GM23338 (cell line): Measurements from ENCODE around the gene LCN10. TPM values are rescaled to one million over a fixed set of nuclear protein-coding genes. Genes with fewer than 3 reads are reported as not detected.
"Not testable (repeated sequence)": the region's sequence is repeated elsewhere in the genome, so short reads cannot be mapped to it uniquely, and the experiment has no call there.

Experiments
- ATAC-seq: fragments of 200-7000 bp; cut with Tn5 transposase; 3 replicates; pipeline ENCODE4 v1.9.1; 2020
- DNase-seq: peaks from one replicate; pipeline ENCODE4 v3.0.0-alpha.2; 2015; ENCODE audit warnings: low spot score
- H2AFZ ChIP-seq: fragments of 200-600 bp; sonication (generic); 2 replicates; pipeline ENCODE4 v1.8.0; 2016; ENCODE audit warnings: antibody characterized with exemption, mild to moderate bottlenecking, moderate library complexity
- H3F3A ChIP-seq: fragments of 200-600 bp; sonication (generic); replicated peaks from 2 replicates; pipeline ENCODE4 v1.8.0; 2017; ENCODE audit warnings: antibody characterized with exemption, mixed run types, low read depth
- H3K27ac ChIP-seq: fragments of 200-600 bp; sonication (generic); 2 replicates; pipeline ENCODE4 v1.6.1; 2016; ENCODE audit warnings: low read depth
- H3K27me3 ChIP-seq: fragments of 200-600 bp; sonication (generic); 2 replicates; pipeline ENCODE4 v1.8.0; 2016; ENCODE audit warnings: mild to moderate bottlenecking, mixed run types, moderate library complexity; ENCODE audit not compliant: insufficient read depth
- H3K36me3 ChIP-seq: fragments of 200-600 bp; sonication (generic); 2 replicates; pipeline ENCODE4 v1.8.0; 2016; ENCODE audit warnings: mild to moderate bottlenecking; ENCODE audit not compliant: insufficient read depth
- H3K4me1 ChIP-seq: fragments of 200-600 bp; sonication (generic); 2 replicates; pipeline ENCODE4 v1.8.0; 2016; ENCODE audit warnings: mild to moderate bottlenecking, moderate library complexity; ENCODE audit not compliant: insufficient read depth
- H3K4me2 ChIP-seq: fragments of 200-600 bp; sonication (generic); 2 replicates; pipeline ENCODE4 v1.7.1; 2017; ENCODE audit warnings: mixed run types
- H3K4me3 ChIP-seq: fragments of 200-600 bp; sonication (generic); 2 replicates; pipeline ENCODE4 v1.6.1; 2016; ENCODE audit warnings: mixed run types
- H3K79me2 ChIP-seq: fragments of 200-600 bp; sonication (generic); replicated peaks from 2 replicates; pipeline ENCODE4 v1.8.0; 2017; ENCODE audit warnings: mild to moderate bottlenecking; ENCODE audit not compliant: insufficient read depth
- H3K9me2 ChIP-seq: fragments of 200-600 bp; sonication (generic); 2 replicates; pipeline ENCODE4 v1.8.0; 2017; ENCODE audit not compliant: insufficient read depth
- H4K20me1 ChIP-seq: fragments of 200-600 bp; sonication (generic); replicated peaks from 2 replicates; pipeline ENCODE4 v1.8.0; 2017; ENCODE audit warnings: mild to moderate bottlenecking; ENCODE audit not compliant: insufficient read depth
- H3K27ac Mint-ChIP-seq: 2 replicates; pipeline ENCODE4 v1.8.0; 2020; ENCODE audit warnings: inconsistent platforms, mild to moderate bottlenecking, moderate library complexity, mixed read lengths
- H3K27me3 Mint-ChIP-seq: 3 replicates; pipeline ENCODE4 v1.8.0; 2022; ENCODE audit warnings: low read depth, mild to moderate bottlenecking, moderate library complexity, mixed read lengths, inconsistent platforms; ENCODE audit not compliant: insufficient read depth, poor library complexity
- H3K36me3 Mint-ChIP-seq: 3 replicates; pipeline ENCODE4 v1.8.0; 2021; ENCODE audit warnings: low read depth, mild to moderate bottlenecking, inconsistent platforms, moderate library complexity, mixed read lengths
- H3K4me1 Mint-ChIP-seq: 3 replicates; pipeline ENCODE4 v1.8.0; 2020; ENCODE audit warnings: mild to moderate bottlenecking, inconsistent platforms, mixed read lengths
- H3K4me3 Mint-ChIP-seq: 3 replicates; pipeline ENCODE4 v1.8.0; 2021; ENCODE audit warnings: moderate library complexity, mild to moderate bottlenecking, inconsistent platforms, mixed read lengths
- H3K9me3 Mint-ChIP-seq: 3 replicates; pipeline ENCODE4 v1.8.0; 2020; ENCODE audit warnings: moderate library complexity, mild to moderate bottlenecking, inconsistent platforms, mixed read lengths
- CREB1 ChIP-seq: fragments of 250-450 bp; sonication (Bioruptor Pico); IDR thresholded peaks from 2 replicates; pipeline ENCODE4 v1.5.0; 2020; ENCODE audit warnings: low read depth, mild to moderate bottlenecking, moderate library complexity
- EZH2 ChIP-seq: fragments of 200-600 bp; sonication (generic); IDR thresholded peaks from one replicate; pipeline ENCODE4 v1.8.0; 2017; ENCODE audit warnings: antibody characterized with exemption, mild to moderate bottlenecking, low read depth; ENCODE audit not compliant: unreplicated experiment
- JUNB ChIP-seq: IDR thresholded peaks from one replicate; pipeline ENCODE4 v1.6.1; 2016; ENCODE audit warnings: antibody characterized with exemption; ENCODE audit not compliant: unreplicated experiment
- NANOG ChIP-seq: IDR thresholded peaks from 2 replicates; pipeline ENCODE4 v1.6.1; 2016; ENCODE audit warnings: antibody characterized with exemption, borderline replicate concordance
- POLR2AphosphoS5 ChIP-seq: IDR thresholded peaks from 2 replicates; pipeline ENCODE4 v1.6.1; 2016; ENCODE audit warnings: antibody characterized with exemption, low read depth
- ZNF331 ChIP-seq: fragments of 250-450 bp; sonication (Bioruptor Pico); IDR thresholded peaks from 2 replicates; pipeline ENCODE4 v1.5.0; 2020; ENCODE audit warnings: low read depth, mild to moderate bottlenecking, moderate library complexity
- ZNF462 ChIP-seq: fragments of 250-450 bp; sonication (Bioruptor Pico); IDR thresholded peaks from 2 replicates; pipeline ENCODE4 v1.5.0; 2020; ENCODE audit warnings: mild to moderate bottlenecking, moderate library complexity
- polyA plus RNA-seq: library from polyadenylated mRNA; unstranded; fragments of >200 nt; fragmentation: Nextera tagmentation; extraction: Ambion mirVana; gene quantifications from 2 replicates; pipeline ENCODE4 v1.2.1, GENCODE V29; 2016
- total RNA-seq: library from RNA; depleted of rRNA; stranded (reverse); fragments of >200 nt; shearing (Covaris generic); gene quantifications from 2 replicates; pipeline ENCODE4 v1.2.3, GENCODE V29; 2014
- TF ChIP-seq, protein P1 (sequence below): IDR thresholded peaks from 2 replicates; pipeline ENCODE4 v1.6.1; 2016; ENCODE audit warnings: antibody characterized with exemption
- TF ChIP-seq, protein P2 (sequence below): IDR thresholded peaks from one replicate; pipeline ENCODE4 v1.6.1; 2018; ENCODE audit warnings: antibody characterized with exemption; ENCODE audit not compliant: unreplicated experiment

LCN10 gene
- total and polyA plus RNA-seq, 2 experiments from 2014 or later: 0.45 to 0.74 TPM

GRCh38 chr9:136755302-136756133 is 12.8 kb upstream of the LCN10 start:
- H3K36me3 Mint-ChIP-seq, H3K27ac ChIP-seq, H3K79me2 ChIP-seq, H2AFZ ChIP-seq, H3K27ac Mint-ChIP-seq, H3K4me2 ChIP-seq, H3K9me2 ChIP-seq, DNase-seq, H3F3A ChIP-seq, H3K36me3 ChIP-seq, ATAC-seq, H4K20me1 ChIP-seq, H3K4me3 ChIP-seq, H3K4me3 Mint-ChIP-seq, H3K4me1 Mint-ChIP-seq, H3K27me3 Mint-ChIP-seq, H3K27me3 ChIP-seq, H3K4me1 ChIP-seq: not testable (repeated sequence)
- H3K9me3 Mint-ChIP-seq: peaks cover 28% of the 10 kb centered on the region

DNA sequence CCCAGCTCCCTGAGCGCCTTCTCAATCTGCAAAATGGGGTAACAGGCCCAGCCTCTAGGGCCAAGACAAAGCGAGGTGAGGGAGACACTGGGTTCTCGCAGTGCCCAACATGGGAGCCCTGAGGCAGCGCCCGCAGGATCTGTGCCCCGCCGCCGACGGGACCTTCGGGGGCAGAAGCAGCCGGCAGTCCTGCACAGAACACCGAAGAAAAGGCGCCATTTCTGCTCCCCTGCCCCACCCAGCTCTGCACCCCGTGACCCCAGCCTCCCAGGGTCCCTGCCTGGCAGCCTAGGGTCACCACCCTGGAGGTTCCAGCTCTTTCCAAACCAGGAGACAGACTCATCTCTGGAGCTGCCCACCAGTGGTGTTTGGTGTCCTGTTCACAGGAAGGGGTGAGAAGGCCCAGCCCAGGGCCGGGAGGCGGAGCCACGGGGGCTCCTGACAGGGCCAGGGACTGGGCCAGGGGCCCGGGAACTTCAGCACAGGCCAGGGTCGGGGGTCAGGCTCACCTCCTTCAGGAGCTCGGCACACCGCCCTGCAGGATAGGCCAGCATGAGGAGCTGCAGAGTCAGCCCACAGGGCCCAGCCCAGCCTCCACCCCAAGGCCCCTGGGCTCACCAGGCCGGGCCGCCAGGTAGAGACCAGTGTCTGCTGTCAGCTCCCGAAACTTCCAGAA is 12.0 kb upstream of the LCN10 start:
- Histone ChIP-seq H2AFZ (0 out of 2 replicates have a peak overlapping the region, but pooled peaks have one; percentile 66), H4K20me1 (no peaks in the 10 kb centered on the region), H3K27me3 (no peaks in the 10 kb centered on the region), H3K27ac (no peak overlapping the region), H3K9me2 (no peaks in the 10 kb centered on the region), H3F3A (no peaks in the 10 kb centered on the region), H3K79me2 (no peaks in the 10 kb centered on the region), H3K36me3 (no peaks in the 10 kb centered on the region), H3K4me2 (no peak overlapping the region), H3K4me3 (no peak overlapping the region), H3K4me1 (no peaks in the 10 kb centered on the region)
- ATAC-seq (peak; percentile 77), DNase-seq (peak; percentile 59)
- Mint-ChIP-seq H3K4me3 (no peak overlapping the region), H3K9me3 (peaks cover 28% of the 10 kb centered on the region), H3K4me1 (no peaks in the 10 kb centered on the region; the same call in 2 of the 3 replicates), H3K36me3 (peaks cover 3% of the 10 kb centered on the region; the same call in 2 of the 3 replicates), H3K27me3 (peaks cover 5% of the 10 kb centered on the region), H3K27ac (no peak overlapping the region)
- no peak for TF ChIP-seq JUNB
- TF ChIP-seq NANOG: no peak
- TF ChIP-seq, protein P1, sequence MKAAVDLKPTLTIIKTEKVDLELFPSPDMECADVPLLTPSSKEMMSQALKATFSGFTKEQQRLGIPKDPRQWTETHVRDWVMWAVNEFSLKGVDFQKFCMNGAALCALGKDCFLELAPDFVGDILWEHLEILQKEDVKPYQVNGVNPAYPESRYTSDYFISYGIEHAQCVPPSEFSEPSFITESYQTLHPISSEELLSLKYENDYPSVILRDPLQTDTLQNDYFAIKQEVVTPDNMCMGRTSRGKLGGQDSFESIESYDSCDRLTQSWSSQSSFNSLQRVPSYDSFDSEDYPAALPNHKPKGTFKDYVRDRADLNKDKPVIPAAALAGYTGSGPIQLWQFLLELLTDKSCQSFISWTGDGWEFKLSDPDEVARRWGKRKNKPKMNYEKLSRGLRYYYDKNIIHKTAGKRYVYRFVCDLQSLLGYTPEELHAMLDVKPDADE: no peak
- no peak for TF ChIP-seq EZH2
- no peak for TF ChIP-seq ZNF331 (CRISPR knock-in tag)
- no peak for TF ChIP-seq POLR2AphosphoS5
- TF ChIP-seq ZNF462 (CRISPR knock-in tag): no peak
- TF ChIP-seq CREB1 (CRISPR knock-in tag): no peak
- TF ChIP-seq, protein P2, sequence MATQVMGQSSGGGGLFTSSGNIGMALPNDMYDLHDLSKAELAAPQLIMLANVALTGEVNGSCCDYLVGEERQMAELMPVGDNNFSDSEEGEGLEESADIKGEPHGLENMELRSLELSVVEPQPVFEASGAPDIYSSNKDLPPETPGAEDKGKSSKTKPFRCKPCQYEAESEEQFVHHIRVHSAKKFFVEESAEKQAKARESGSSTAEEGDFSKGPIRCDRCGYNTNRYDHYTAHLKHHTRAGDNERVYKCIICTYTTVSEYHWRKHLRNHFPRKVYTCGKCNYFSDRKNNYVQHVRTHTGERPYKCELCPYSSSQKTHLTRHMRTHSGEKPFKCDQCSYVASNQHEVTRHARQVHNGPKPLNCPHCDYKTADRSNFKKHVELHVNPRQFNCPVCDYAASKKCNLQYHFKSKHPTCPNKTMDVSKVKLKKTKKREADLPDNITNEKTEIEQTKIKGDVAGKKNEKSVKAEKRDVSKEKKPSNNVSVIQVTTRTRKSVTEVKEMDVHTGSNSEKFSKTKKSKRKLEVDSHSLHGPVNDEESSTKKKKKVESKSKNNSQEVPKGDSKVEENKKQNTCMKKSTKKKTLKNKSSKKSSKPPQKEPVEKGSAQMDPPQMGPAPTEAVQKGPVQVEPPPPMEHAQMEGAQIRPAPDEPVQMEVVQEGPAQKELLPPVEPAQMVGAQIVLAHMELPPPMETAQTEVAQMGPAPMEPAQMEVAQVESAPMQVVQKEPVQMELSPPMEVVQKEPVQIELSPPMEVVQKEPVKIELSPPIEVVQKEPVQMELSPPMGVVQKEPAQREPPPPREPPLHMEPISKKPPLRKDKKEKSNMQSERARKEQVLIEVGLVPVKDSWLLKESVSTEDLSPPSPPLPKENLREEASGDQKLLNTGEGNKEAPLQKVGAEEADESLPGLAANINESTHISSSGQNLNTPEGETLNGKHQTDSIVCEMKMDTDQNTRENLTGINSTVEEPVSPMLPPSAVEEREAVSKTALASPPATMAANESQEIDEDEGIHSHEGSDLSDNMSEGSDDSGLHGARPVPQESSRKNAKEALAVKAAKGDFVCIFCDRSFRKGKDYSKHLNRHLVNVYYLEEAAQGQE: no peak
